CD4-positive, alpha-beta T cell (primary cell): Measurements from ENCODE around the gene UQCC2. TPM values are rescaled to one million over a fixed set of nuclear protein-coding genes. Genes with fewer than 3 reads are reported as not detected.

Experiments used
- ATAC-seq: fragments of 200-7000 bp; cut with Tn5 transposase; one replicate; pipeline ENCODE4 v1.10.0; 2022; ENCODE audit warnings: mild to moderate bottlenecking; ENCODE audit not compliant: poor library complexity
- CTCF ChIA-PET: fragments of 350-600 bp; sonication (Branson Sonifier 250); formaldehyde crosslinking; loops from one replicate; lab custom pipeline; 2021; ENCODE audit warnings: antibody characterized with exemption, inconsistent platforms; lab: Charles Lee
- POLR2A ChIA-PET: fragments of 350-600 bp; sonication (Branson Sonifier 250); formaldehyde crosslinking; loops from one replicate; lab custom pipeline; 2021; ENCODE audit warnings: antibody characterized with exemption, inconsistent platforms; lab: Charles Lee
- DNase-seq, 14 experiments: peaks; one replicate each; pipeline ENCODE4 v3.0.0-alpha.2; 2013 to 2020; ENCODE audit warnings: mixed read lengths in 2 of 14
- H3K27ac ChIP-seq, 2 donors: one replicate each; pipeline versions ENCODE4 v1.5.1 to v1.7.0; 2013; ENCODE audit warnings: low read length in 2 of 2, low read depth in 1 of 2, mild to moderate bottlenecking in 1 of 2
- H3K27me3 ChIP-seq, 2 experiments: 1 replicate in 1 of 2; 2 replicates in 1 of 2; pipeline versions ENCODE4 v1.6.1 to v1.7.0; 2013; ENCODE audit warnings: low read length in 2 of 2, control low read depth in 1 of 2, mild to moderate bottlenecking in 1 of 2, moderate library complexity in 1 of 2; ENCODE audit not compliant: insufficient read depth in 2 of 2, control insufficient read depth in 1 of 2
- H3K36me3 ChIP-seq: one replicate; pipeline ENCODE4 v1.6.1; 2013; ENCODE audit warnings: low read length, control low read depth; ENCODE audit not compliant: insufficient read depth
- H3K4me1 ChIP-seq: one replicate; pipeline ENCODE4 v1.6.1; 2013; ENCODE audit warnings: low read length, control low read depth; ENCODE audit not compliant: insufficient read depth
- H3K4me3 ChIP-seq: one replicate; pipeline ENCODE4 v1.5.1; 2013; ENCODE audit warnings: mild to moderate bottlenecking, low read length, moderate library complexity
- H3K9me3 ChIP-seq, 2 experiments: 1 replicate in 1 of 2; 2 replicates in 1 of 2; pipeline versions ENCODE4 v1.6.1 to v1.7.0; 2013; ENCODE audit warnings: low read length in 2 of 2, mild to moderate bottlenecking in 2 of 2, control low read depth in 1 of 2, moderate library complexity in 1 of 2; ENCODE audit not compliant: control insufficient read depth in 1 of 2, insufficient read depth in 1 of 2
- H3K27ac Mint-ChIP-seq: one replicate; pipeline ENCODE4 v1.8.0; 2020; ENCODE audit warnings: mixed read lengths
- H3K27me3 Mint-ChIP-seq: one replicate; pipeline ENCODE4 v1.8.0; 2021; ENCODE audit warnings: mixed read lengths
- H3K36me3 Mint-ChIP-seq: one replicate; pipeline ENCODE4 v1.8.0; 2021; ENCODE audit warnings: low read depth, mixed read lengths
- H3K4me1 Mint-ChIP-seq: one replicate; pipeline ENCODE4 v1.8.0; 2021; ENCODE audit warnings: low read depth, mixed read lengths
- H3K4me3 Mint-ChIP-seq: one replicate; pipeline ENCODE4 v1.8.0; 2020; ENCODE audit warnings: mild to moderate bottlenecking, mixed read lengths
- H3K9me3 Mint-ChIP-seq: one replicate; pipeline ENCODE4 v1.8.0; 2020; ENCODE audit warnings: mixed read lengths
- CTCF ChIP-seq: fragments of 200-600 bp; IDR thresholded peaks from one replicate; pipeline ENCODE4 v1.8.0; 2022; ENCODE audit warnings: antibody characterized with exemption, mild to moderate bottlenecking
- intact Hi-C, 2 experiments: fragments of 100-400 bp; cut with DNase I in 1 of 2; cut with micrococcal nuclease in 1 of 2; formaldehyde crosslinking; loops; one replicate each; pipeline versions ENCODE4 v1.15.1 to v1.9.0; 2023 to 2025; cut with DNase I, micrococcal nuclease
- total RNA-seq, 174 experiments: library from RNA in 2 of 174; stranded (reverse) in 2 of 174; gene quantifications; one replicate each; pipeline ENCODE4 v1.2.3 and lab custom pipeline; 2021 to 2026

Gene UQCC2
- total RNA-seq, 2 experiments from 2014 or later: 8.7 to 9.3 TPM

DNA sequence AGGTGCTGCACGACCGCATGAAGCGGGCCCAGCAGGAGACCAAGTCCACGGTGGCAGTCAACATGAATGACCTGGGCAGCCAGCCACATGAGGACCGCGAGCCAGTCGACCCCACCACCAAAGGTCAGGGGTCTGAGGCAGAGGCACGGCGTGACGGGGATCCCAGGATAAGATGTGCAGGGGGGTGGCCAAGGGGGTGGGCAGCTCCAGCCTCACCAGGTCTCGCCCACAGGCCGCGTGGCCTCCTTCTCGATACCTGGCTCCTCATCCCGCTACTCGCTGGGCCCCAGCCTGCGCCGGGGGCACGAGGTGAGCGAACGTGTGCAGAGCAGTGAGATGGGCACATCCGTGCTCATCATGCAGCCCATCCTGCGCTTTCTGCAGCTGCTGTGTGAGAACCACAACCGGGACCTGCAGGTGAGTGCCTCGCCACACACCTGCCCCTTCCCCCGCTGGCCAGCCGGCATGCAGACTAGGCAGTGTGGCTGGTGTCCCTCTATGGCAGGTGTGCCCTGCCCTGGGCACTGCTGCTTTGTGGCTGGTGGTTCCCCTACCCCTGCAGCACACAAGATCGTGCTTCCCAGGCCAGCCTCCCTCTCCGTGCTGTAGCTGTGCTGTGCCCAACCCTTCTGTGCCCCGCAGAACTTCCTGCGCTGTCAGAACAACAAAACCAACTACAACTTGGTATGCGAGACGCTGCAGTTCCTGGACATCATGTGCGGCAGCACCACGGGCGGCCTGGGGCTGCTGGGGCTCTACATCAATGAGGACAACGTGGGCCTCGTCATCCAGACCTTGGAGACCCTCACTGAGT, 25.9 kb downstream of the UQCC2 start:
- ATAC-seq (no peak), DNase-seq (no peak)
- ChIA-PET POLR2A (no interaction called here), CTCF (no interaction called here)
- Histone ChIP-seq H3K36me3 (peaks cover 92% of the 10 kb centered on the region), H3K4me1 (peaks cover 16% of the 10 kb centered on the region), H3K9me3 (no peaks in the 10 kb centered on the region), H3K27me3 (no peaks in the 10 kb centered on the region), H3K27ac (no peak overlapping the region), H3K4me3 (no peak overlapping the region)
- Mint-ChIP-seq H3K4me1 (peaks cover 16% of the 10 kb centered on the region), H3K36me3 (peaks cover 97% of the 10 kb centered on the region), H3K27me3 (no peaks in the 10 kb centered on the region), H3K27ac (no peak overlapping the region), H3K9me3 (no peaks in the 10 kb centered on the region), H3K4me3 (no peak overlapping the region)
- intact Hi-C loops: no loop called here
- TF ChIP-seq CTCF: no peak

DNA sequence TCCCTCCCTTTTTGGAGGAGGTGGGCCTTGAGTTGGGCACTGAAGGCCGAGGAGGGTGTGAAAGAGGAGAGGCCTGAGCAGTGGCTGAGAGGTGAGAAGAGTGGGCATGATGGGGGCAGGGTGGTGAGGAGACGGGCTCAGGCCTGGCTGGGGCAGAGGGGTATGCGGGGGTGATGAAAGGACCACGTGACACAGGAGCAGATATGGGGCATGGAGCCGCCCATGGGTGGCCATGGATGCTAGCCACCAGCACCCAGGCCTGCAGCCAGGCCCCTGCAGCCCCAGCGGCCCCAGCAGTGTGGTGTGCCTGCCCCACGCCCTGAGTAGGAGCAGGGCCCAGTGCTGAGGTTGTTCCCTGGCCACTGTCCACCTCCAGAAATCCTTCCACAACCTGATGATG, 26.5 kb downstream of the UQCC2 start:
- ChIA-PET CTCF (no interaction called here), POLR2A (no interaction called here)
- Mint-ChIP-seq H3K4me3 (no peak overlapping the region), H3K4me1 (peaks cover 16% of the 10 kb centered on the region), H3K36me3 (peaks cover 99% of the 10 kb centered on the region), H3K27ac (no peak overlapping the region), H3K27me3 (no peaks in the 10 kb centered on the region), H3K9me3 (no peaks in the 10 kb centered on the region)
- Histone ChIP-seq H3K4me1 (peaks cover 16% of the 10 kb centered on the region), H3K27me3 (no peaks in the 10 kb centered on the region), H3K36me3 (peaks cover 93% of the 10 kb centered on the region), H3K9me3 (no peaks in the 10 kb centered on the region), H3K27ac (no peak overlapping the region), H3K4me3 (no peak overlapping the region)
- TF ChIP-seq CTCF: no peak
- DNase-seq (no peak), ATAC-seq (no peak)
- intact Hi-C loops: no loop called here

- Histone ChIP-seq H3K4me1 (peaks cover 16% of the 10 kb centered on the region), H3K36me3 (peaks cover 93% of the 10 kb centered on the region), H3K4me3 (no peak overlapping the region), H3K27ac (no peak overlapping the region), H3K27me3 (no peaks in the 10 kb centered on the region), H3K9me3 (no peaks in the 10 kb centered on the region)
- POLR2A ChIA-PET: interaction anchor here (2.5 kb wide), 1 partner anchor 10 kb away, joined by 9 read pairs; no protein-coding TSS in a partner anchor
- H3K9me3 Mint-ChIP-seq: no peaks in the 10 kb centered on the region
- peaks cover 99% of the 10 kb centered on the region for H3K36me3 Mint-ChIP-seq
- no peak overlapping the region for H3K4me3 Mint-ChIP-seq
- H3K4me1 Mint-ChIP-seq: peaks cover 16% of the 10 kb centered on the region
- intact Hi-C loops: no loop called here
- CTCF ChIA-PET: no interaction called here
- DNase-seq (no peak), ATAC-seq (no peak)
- no peak for TF ChIP-seq CTCF
- H3K27ac Mint-ChIP-seq: no peak overlapping the region
- no peaks in the 10 kb centered on the region for H3K27me3 Mint-ChIP-seq
Observed at GRCh38 chr6:33684428-33684896, 27.0 kb downstream of the UQCC2 start.
